Thoracic aorta (tissue), 2 donors: Measurements from ENCODE around the gene OR5I1. TPM values are rescaled to one million over a fixed set of nuclear protein-coding genes. Genes with fewer than 3 reads are reported as not detected.

Source experiments
- ATAC-seq: fragments of 150-250 bp; one replicate; pipeline ENCODE4 v1.8.0; 2017; ENCODE audit warnings: low read depth; ENCODE audit not compliant: insufficient number of reproducible peaks, low FRiP score
- DNase-seq: peaks from one replicate; pipeline ENCODE4 v3.0.0-alpha.2; 2020; ENCODE audit warnings: low spot score
- H3K27ac ChIP-seq, 2 donors: fragments of 200-600 bp; sonication (generic); 1 replicate in 1 of 2; 2 replicates in 1 of 2; pipeline ENCODE4 v1.5.1; 2016; ENCODE audit warnings: mild to moderate bottlenecking in 2 of 2, moderate library complexity in 2 of 2
- H3K27me3 ChIP-seq: fragments of 200-600 bp; sonication (generic); replicated peaks from 2 replicates; pipeline ENCODE4 v1.6.0; 2016; ENCODE audit warnings: mild to moderate bottlenecking; ENCODE audit not compliant: insufficient read depth
- H3K36me3 ChIP-seq: fragments of 200-600 bp; sonication (generic); one replicate; pipeline ENCODE4 v1.5.1; 2016
- H3K4me1 ChIP-seq, 2 donors: fragments of 200-600 bp; sonication (generic); 1 replicate in 1 of 2; 2 replicates in 1 of 2; pipeline versions ENCODE4 v1.5.1 to v1.6.0; 2016; ENCODE audit warnings: low read depth in 2 of 2, mild to moderate bottlenecking in 1 of 2; ENCODE audit not compliant: control insufficient read depth in 1 of 2
- H3K4me3 ChIP-seq: fragments of 200-600 bp; sonication (generic); 2 replicates; pipeline ENCODE4 v1.5.1; 2016; ENCODE audit warnings: mild to moderate bottlenecking
- H3K9me3 ChIP-seq: fragments of 200-600 bp; sonication (generic); 2 replicates; pipeline ENCODE4 v1.5.1; 2016
- CTCF ChIP-seq: fragments of 200-600 bp; sonication (generic); IDR thresholded peaks from one replicate; pipeline ENCODE4 v1.5.1; 2019; ENCODE audit warnings: antibody characterized with exemption
- total RNA-seq, 2 donors: library from RNA; depleted of rRNA; stranded (reverse); fragments of >200 nt; gene quantifications; one replicate each; pipeline versions ENCODE4 v1.1.0 to v1.2.3, GENCODE V29; 2016

The OR5I1 gene
- total RNA-seq: not detected

GRCh38 chr11:55936300-55936699 is at the start of gene OR5I1:
TSS of gene OR5I1 (minus strand) at chr11:55936400. CDS start at chr11:55936400, 0 bp downstream.
- Histone ChIP-seq H3K9me3 (no peaks in the 10 kb centered on the region), H3K4me1 (no peaks in the 10 kb centered on the region), H3K27me3 (no peaks in the 10 kb centered on the region), H3K4me3 (no peak within 1 kb of the TSS), H3K27ac (no peak within 1 kb of the TSS), H3K36me3 (no peaks in the 10 kb centered on the region)
- no peak for DNase-seq
- ATAC-seq: no peak
- no peak for TF ChIP-seq CTCF

GRCh38 chr11:55970935-55971334 is 34.7 kb upstream of the OR5I1 start:
- Histone ChIP-seq H3K4me1 (no peaks in the 10 kb centered on the region), H3K27ac (no peak overlapping the region), H3K9me3 (no peaks in the 10 kb centered on the region), H3K36me3 (no peaks in the 10 kb centered on the region), H3K27me3 (no peaks in the 10 kb centered on the region), H3K4me3 (no peak overlapping the region)
- ATAC-seq (no peak), DNase-seq (no peak)
- TF ChIP-seq CTCF: no peak

- Histone ChIP-seq H3K4me3 (no peak within 1 kb of the TSS), H3K27me3 (no peaks in the 10 kb centered on the region), H3K4me1 (no peaks in the 10 kb centered on the region), H3K36me3 (no peaks in the 10 kb centered on the region), H3K9me3 (no peaks in the 10 kb centered on the region), H3K27ac (no peak within 1 kb of the TSS)
- no peak for TF ChIP-seq CTCF
- no peak for ATAC-seq
- DNase-seq: no peak
Observed at GRCh38 chr11:55969845-55970244, 33.6 kb upstream of the OR5I1 start, which contains the start of gene OR10AG1. TSS of gene OR10AG1 (minus strand) at chr11:55969945. CDS start at chr11:55969907, 38 bp downstream.

- DNase-seq (no peak), ATAC-seq (no peak)
- no peaks in the 10 kb centered on the region for H3K4me1 ChIP-seq
- no peaks in the 10 kb centered on the region for H3K36me3 ChIP-seq
- no peaks in the 10 kb centered on the region for H3K27me3 ChIP-seq
- H3K9me3 ChIP-seq: no peaks in the 10 kb centered on the region
- no peak for TF ChIP-seq CTCF
- no peak overlapping the region for H3K4me3 ChIP-seq
- H3K27ac ChIP-seq: no peak overlapping the region
Observed at GRCh38 chr11:55967914-55968313, 31.7 kb upstream of the OR5I1 start.

- Histone ChIP-seq H3K4me3 (no peak overlapping the region), H3K9me3 (no peaks in the 10 kb centered on the region), H3K27me3 (no peaks in the 10 kb centered on the region), H3K4me1 (no peaks in the 10 kb centered on the region), H3K36me3 (no peaks in the 10 kb centered on the region), H3K27ac (no peak overlapping the region)
- no peak for DNase-seq
- no peak for TF ChIP-seq CTCF
- no peak for ATAC-seq
Observed at GRCh38 chr11:55966391-55966790, 30.2 kb upstream of the OR5I1 start.
